Subcutaneous adipose tissue (tissue), 4 donors: ENCODE measurements around the gene DCBLD1. TPM values are rescaled to one million over a fixed set of nuclear protein-coding genes. Genes with fewer than 3 reads are reported as not detected.

Experiments used
- total RNA-seq, 4 donors: library from RNA; depleted of rRNA; stranded (reverse); fragments of >200 nt; gene quantifications; one replicate each; pipeline ENCODE4 v1.1.0, GENCODE V29; 2016
- TF ChIP-seq, protein P1 (sequence below): fragments of 450-650 bp; IDR thresholded peaks from one replicate; pipeline ENCODE4 v1.5.1; 2016; ENCODE audit warnings: low read depth, mild to moderate bottlenecking, control low read depth, antibody characterized with exemption, moderate library complexity

The DCBLD1 gene
- total RNA-seq, 4 donors from 2014 or later: 8.8 to 22.2 (median 18.6) TPM

DNA sequence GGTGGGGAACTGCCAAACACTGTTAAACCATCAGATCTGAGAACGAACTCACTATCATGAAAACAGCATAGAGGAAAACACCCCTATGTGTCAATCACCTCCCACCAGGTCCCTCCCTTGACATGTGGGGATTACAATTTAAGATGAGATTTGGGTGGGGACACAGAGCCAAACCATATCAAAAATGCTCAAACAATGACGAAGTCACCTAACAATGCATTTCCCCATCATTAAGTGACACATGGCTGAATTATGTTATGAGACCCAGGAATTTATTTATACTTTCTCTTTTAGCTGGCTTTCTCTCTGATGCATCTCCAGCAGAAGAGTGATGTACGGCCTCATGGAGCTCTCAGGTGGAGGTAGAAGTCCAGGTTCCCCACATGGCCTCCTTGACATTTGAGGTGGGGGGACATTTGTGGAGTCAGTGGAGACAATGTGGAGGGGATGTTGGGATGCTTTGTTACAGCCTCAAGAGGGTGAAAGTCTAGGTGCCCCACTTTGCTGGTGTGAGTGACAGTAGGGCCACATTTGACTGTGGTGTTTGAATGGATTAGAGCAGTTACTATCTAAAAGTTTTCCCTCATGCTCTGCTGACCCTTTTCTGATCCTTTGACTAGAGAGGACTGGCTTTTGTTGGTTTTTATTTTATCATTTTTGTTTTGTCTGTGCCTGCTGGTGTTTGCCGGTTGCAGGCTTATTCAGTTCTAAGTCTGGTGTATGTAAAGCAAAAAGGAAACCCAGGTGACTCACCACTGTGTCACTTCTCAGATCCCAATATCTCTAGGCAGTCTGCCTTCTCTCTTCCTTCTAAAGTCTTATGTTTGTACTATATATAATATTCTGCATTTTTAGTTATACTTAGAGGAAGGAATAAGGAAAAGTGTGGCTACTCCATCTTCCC, 18.5 kb upstream of the DCBLD1 start:
- TF ChIP-seq, protein P1, sequence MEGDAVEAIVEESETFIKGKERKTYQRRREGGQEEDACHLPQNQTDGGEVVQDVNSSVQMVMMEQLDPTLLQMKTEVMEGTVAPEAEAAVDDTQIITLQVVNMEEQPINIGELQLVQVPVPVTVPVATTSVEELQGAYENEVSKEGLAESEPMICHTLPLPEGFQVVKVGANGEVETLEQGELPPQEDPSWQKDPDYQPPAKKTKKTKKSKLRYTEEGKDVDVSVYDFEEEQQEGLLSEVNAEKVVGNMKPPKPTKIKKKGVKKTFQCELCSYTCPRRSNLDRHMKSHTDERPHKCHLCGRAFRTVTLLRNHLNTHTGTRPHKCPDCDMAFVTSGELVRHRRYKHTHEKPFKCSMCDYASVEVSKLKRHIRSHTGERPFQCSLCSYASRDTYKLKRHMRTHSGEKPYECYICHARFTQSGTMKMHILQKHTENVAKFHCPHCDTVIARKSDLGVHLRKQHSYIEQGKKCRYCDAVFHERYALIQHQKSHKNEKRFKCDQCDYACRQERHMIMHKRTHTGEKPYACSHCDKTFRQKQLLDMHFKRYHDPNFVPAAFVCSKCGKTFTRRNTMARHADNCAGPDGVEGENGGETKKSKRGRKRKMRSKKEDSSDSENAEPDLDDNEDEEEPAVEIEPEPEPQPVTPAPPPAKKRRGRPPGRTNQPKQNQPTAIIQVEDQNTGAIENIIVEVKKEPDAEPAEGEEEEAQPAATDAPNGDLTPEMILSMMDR: no peak

DNA sequence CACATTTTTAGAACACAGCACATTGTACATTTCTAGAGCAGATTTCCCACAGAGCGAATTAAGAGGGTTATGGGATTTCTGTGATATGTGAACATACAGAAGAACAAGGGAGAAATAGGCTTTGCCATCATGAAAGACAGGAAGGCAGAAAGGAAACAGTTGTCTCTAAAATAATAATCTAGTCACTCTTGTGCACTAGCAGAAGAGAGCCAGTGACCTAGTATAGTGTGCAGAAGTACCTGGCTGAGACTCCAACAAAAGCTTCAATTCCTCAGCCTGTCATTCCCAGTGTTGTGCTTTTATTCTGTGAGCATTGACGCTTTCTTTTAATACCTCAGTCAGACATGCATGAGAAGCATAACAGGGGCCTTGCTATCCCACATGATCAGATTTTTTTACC, 17.8 kb upstream of the DCBLD1 start:
- TF ChIP-seq, protein P1: no peak

DNA sequence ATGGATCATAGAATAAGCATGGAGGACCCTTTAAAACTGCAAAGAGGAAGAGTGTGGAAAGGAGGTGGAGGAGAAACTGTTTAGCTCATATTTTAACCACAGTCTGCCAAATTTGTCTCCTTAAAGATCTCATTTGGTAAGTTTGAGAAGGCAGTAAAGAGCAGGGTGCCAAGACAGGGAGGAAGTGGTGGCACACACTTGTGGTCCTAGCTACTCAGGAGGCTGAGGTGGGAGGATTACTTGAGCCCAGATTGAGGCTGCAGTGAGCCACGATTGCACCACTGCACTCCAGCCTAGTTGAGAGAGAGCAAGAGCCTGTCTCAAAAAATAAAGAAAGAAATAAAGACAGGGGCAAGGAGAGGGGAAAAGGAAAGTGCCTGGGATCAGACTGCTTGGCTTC, 16.8 kb upstream of the DCBLD1 start:
- TF ChIP-seq, protein P1: no peak

DNA sequence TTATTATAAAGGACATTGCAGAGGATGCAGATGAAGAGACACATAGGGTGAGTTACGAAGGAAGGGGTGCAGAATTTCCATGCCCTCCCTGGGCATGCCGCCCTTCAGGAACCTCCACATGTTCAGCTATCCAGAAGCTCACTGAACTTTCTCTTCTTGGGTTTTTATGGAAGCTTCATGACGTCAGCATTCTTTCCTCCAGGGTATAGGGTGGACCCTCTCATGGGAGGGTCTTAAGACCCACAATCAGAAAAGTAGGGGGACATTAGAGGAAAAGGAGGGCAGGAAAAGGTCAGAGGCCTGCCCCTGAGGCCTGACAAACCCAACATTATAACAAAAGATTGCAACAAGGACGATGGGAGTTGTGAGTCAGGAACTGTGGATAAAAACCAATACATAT, 14.6 kb upstream of the DCBLD1 start:
- TF ChIP-seq, protein P1: no peak

DNA sequence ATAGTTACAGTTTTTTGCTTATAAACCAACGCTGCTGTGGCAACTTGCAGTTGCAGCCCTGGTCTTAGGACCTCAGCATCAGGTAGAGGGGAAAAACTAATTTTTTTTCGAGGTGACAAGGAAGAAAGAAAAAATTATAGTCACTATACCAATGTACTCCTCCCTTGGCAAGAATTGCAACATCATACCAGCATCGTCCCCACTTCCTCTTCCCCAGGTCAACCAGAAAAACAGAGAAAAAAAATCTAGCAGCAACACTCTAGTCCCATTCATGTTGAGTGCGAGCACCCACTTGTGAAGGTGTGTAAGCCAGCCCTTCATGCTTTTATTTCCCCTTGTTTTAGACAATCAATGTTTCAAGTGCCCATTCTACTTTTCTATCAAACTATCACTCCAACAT, 13.1 kb upstream of the DCBLD1 start:
- TF ChIP-seq, protein P1: no peak

DNA sequence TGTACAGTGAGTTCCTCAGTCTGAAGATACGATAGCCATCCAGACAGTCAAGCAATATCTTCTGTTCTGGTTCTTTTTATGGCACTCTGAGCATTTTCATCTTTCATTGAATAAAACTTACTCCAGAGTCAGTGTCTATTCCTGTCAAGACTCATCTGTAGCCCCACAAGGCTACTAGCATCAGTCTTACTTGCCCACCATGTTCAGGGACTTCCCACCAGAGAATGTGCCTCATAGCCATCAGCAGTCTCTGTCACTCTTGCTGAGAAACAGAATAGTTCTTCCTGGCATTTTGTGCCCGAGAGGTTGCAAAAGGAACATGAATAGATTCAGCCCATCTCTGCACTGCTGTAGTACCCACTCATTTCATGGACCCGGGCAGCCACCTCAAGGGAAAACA, 12.7 kb upstream of the DCBLD1 start:
- TF ChIP-seq, protein P1: no peak

DNA sequence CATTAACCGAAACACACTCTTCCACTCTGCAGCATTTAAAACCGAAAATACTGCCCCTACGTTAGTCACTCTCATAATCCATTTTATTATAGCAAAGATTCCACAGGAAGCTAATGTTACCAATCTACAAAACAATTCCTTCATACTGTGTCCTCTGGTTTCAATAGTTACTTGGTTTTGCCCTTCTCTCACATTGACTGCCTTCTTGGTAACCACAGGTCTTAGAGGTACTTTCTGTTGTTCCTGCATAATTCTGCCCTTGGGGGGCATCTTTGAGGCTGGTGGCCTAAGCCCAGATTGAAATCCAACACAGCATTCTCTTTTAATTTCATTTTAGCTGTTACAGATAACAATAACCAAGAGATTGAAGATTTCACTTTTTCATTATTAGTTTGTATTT, 9.8 kb upstream of the DCBLD1 start:
- TF ChIP-seq, protein P1: no peak
